ENCODE results near the gene SERPINI2.

Gene SERPINI2

GRCh38 chr3:167473863-167474262 lies at the start of gene SERPINI2:
TSS of gene SERPINI2 (minus strand) at chr3:167474042. CDS start at chr3:167471834, 2,208 bp downstream.
- DNase-seq = no peak

- no peak for DNase-seq
Measured at GRCh38 chr3:167521006-167521355, 47.1 kb upstream of the SERPINI2 start.

GRCh38 chr3:167520266-167521005 lies 46.6 kb upstream of the SERPINI2 start:
- DNase-seq = no peak

GRCh38 chr3:167507954-167508353 lies 34.1 kb upstream of the SERPINI2 start:
- DNase-seq = no peak

GRCh38 chr3:167502401-167502800 lies 28.6 kb upstream of the SERPINI2 start:
- no peak for DNase-seq

- DNase-seq = no peak
Measured at GRCh38 chr3:167501941-167502340, 28.1 kb upstream of the SERPINI2 start.

GRCh38 chr3:167497903-167498302 lies 24.1 kb upstream of the SERPINI2 start:
- no peak for DNase-seq

- no peak for DNase-seq
Measured at GRCh38 chr3:167493244-167493643, 19.4 kb upstream of the SERPINI2 start.

GRCh38 chr3:167491621-167492020 lies 17.8 kb upstream of the SERPINI2 start:
- no peak for DNase-seq

DNA sequence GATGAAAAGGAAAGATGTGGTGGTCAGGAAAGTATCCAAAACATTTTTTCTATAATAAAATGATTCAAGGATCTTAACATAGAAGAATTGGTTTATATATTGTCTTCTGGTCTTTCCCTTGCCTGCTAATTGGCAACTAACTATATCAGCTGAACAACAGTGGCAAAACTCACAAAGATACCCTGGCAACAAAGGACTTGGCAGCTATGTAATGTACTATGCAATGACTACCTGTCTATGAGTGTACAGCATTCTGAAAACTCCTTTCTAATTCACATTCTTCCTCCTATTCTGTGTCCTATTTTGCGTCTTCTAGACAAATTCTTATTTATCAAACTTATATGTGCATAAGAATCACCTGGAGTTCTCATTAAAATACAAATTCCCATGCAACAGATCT lies 15.7 kb upstream of the SERPINI2 start:
- no peak for DNase-seq

- DNase-seq = no peak
Measured at GRCh38 chr3:167487556-167487955, 13.7 kb upstream of the SERPINI2 start.

GRCh38 chr3:167484551-167484950 lies 10.7 kb upstream of the SERPINI2 start:
- DNase-seq = no peak

DNA sequence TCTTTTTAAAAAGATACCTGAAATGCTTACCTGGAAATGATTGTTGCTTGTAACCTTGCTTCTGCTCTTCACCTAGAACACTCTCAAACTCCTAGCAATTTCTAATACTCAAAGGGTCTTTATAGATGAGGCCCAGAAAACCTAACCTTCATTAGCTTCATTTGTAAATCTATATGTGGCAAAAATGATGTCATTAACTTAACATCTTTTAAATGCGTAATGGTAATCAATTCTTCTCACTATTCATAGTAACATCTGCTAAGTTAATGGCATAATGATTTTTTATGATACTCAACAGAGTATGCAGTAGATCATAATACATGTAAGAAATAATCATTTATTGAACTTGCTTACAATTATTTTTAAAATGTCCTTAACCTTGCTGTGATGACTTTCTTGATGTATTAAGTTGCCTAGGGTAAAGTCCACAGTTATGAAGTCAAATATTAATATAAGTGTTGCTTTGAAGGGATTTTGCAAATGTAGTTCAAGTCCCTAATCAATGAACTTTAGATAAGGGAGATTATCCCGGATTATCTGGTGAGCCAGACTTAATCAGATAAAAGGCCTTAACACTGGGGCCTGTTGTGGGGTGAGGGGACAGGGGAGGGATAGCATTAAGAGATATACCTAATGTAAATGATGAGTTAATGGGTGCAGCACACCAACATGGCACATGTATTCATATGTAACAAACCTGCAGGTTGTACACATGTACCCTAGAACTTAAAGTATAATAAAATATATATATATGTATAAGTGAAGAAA lies 10.1 kb upstream of the SERPINI2 start:
- DNase-seq = no peak

- DNase-seq = no peak
Measured at GRCh38 chr3:167481164-167481563, 7.3 kb upstream of the SERPINI2 start.

DNA sequence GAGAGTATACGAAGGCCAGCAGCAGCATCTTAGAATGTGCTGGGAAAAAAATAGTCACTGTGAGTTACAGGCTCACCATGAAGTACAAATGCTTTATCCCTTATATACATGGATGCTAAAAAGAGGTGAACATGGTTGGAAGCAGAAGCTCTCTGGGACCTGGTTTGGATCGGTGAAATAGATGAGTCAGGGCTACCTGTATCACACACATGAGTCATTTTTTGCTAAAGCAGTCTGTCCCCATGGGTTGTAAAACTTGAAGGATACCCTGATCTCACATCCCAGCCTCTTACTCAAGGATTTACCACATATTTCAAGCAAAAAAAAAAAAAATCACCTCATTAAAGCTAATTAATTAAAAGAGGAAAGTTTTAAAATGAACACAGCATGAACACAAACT lies 6.9 kb upstream of the SERPINI2 start:
- no peak for DNase-seq

DNA sequence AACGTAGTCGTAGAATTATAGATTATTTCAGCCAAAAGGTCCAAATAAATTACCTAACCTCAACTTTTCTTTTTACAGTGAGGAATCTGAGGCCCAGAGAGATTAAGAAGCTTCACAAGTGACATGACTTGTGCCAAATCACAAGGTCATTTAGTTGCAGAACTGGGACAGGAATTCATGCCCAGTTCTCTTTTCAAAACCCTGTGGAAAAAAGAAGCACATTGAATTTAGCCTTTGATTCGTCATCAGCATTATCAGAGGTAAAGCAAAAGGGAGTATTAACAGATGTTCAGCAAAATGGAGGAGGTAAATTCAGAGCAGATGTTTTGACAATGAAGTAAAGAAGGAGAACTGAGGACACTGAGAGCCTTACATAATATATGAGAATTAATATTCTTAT lies 4.5 kb downstream of the SERPINI2 start:
- DNase-seq = no peak

DNA sequence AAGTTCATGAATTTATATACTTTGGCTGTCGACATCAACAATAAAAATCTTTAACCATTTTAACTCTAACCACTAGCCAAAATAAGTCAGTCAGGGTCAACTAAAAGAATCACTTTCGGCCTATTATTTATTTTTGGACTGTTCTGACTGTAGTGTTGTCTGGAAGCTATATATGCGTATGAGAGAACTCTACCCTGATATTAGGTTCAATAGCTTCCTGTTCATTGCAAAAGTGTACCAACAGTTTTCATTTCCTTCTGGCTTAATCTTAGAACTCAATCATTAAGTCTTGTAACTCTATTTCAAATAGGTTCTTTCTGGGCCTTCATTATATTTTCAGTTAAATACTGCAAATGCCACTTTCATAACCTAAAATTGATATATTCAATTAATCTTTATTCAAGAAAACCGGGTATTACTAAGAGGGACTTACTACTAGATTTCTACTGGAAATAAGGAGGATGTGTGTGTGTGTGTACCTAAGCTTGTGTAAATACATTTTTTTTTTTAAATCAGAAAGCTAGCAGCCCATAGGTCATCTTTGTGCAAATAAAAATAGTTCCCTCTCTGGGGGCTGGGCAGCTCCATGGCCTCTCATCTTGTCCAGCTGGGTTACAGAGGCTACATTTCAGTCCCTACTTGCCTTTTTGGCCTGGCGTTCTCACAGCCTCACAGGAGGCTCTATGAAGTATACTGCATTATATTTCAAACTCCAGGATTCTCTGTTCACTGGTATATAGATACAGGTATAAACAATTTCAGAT lies 5.8 kb downstream of the SERPINI2 start:
- no peak for DNase-seq

DNA sequence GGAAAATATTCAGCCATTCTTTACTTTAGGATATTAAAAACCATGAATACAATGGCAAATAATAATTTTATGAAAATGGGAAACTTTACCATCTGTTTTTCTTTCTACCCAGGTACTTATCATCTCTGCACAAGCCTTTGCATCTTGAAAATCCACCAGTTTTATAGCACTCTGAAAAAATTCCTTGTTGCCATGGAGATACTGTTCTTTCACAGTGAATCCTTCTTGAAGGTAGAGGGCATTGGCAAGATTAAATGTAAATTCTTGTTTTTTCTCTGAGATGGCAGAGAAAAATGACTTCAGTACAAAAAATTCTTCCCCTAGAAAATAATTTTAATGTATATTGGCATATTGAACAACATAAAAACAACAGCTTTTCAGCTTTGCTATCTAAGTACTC lies 6.9 kb downstream of the SERPINI2 start:
- DNase-seq = no peak

- DNase-seq = no peak
Measured at GRCh38 chr3:167456157-167456799, 17.6 kb downstream of the SERPINI2 start.

- DNase-seq = no peak
Measured at GRCh38 chr3:167453815-167454214, 20.0 kb downstream of the SERPINI2 start.

GRCh38 chr3:167451282-167451681 lies 22.6 kb downstream of the SERPINI2 start:
- DNase-seq = no peak

DNA sequence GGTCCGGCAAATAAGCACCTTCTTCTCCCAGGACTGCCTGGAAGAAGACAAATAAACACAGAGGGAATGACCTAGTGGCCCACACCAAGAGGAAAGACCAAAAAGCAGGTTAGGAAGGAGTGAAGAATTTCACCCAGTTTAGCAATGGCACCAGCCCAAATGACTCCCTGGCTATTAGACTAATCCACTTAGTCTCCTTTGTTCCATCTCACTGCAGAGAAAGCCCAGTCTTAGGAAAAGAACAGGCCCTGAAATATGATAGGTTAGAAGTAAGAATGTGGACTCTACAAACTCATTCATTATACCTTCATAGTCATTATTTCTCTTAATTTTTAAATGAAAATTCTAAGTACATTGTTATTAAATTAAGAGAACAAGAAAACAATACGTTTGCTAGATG lies 23.2 kb downstream of the SERPINI2 start:
- no peak for DNase-seq

DNA sequence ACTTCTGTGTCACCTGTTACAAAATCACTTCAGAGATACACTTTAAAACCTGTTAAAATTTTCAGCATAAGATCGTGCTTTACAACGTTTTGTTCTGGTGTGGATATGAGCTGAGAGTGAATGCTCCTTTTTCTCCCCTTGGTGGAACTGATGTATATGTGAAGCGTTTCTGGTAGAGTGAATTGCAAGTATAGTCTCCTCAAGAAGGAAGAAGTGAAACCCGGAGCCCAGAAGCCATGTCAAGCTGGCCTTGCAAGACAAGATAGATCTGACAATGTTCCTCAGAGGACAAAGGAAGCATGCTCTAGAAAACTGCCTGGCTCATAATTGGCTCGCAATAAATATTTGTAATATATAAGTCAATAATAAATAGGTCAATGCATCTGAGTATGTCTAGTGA lies 23.6 kb downstream of the SERPINI2 start:
- DNase-seq = no peak

Data from activated CD8-positive, alpha-beta memory T cell treated with anti-CD3 and anti-CD28 coated beads, Interleukin-2, amount 50 U/mL, for 48 hours (primary cell).